ENCODE results near the gene SEC31B.

SEC31B gene

DNA sequence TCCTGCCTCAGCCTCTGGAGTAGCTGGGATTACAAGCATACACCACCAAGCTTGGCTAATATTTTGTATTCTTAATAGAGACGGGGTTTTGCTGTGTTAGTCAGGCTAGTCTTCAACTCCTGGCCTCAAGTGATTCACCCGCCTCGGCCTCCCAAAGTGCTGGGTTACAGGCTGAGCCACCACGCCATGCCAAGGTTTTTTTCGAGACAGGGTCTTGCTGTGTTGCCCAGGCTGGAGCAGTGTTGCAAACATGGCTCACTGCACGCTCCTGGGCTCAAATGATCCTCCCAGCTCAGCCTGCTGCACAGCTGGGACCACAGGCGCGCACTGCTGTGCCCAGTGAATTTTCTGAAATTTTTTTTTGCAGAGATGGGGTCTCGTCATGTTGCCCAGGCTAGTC lies 3.3 kb upstream of the SEC31B start:
- Histone ChIP-seq H4K8ac (ENCODE audit: low read length) (no peak overlapping the region), H2BK120ac (ENCODE audit: low read depth, low read length) (no peak overlapping the region), H3K4me3 (ENCODE audit: insufficient read depth in 1 of 2, low read depth in 1 of 2, low read length in 2 of 2) (no peak overlapping the region), H3K27me3 (ENCODE audit: control insufficient read depth in 1 of 2, insufficient read depth in 1 of 2, low read length in 2 of 2) (peaks cover 0 to 7% of the 10 kb centered on the region in 2 experiments), H2BK15ac (ENCODE audit: low read depth, poor library complexity, severe bottlenecking) (no peak overlapping the region), H2AFZ (ENCODE audit: low read depth, low read length) (no peak overlapping the region), H2BK12ac (ENCODE audit: low read length in 2 of 2) (no peak overlapping the region), H2BK5ac (ENCODE audit: low read depth, low read length, poor library complexity, severe bottlenecking) (no peak overlapping the region), H3K9ac (ENCODE audit: low read length) (no peak overlapping the region), H3K4me1 (ENCODE audit: control insufficient read depth, insufficient read depth, low read depth, low read length) (peaks cover 12% of the 10 kb centered on the region), H2AK5ac (ENCODE audit: low read length, severe bottlenecking) (no peak overlapping the region), H3K27ac (ENCODE audit: low read length, poor library complexity, severe bottlenecking) (no peak overlapping the region), H3K23ac (ENCODE audit: low read length in 2 of 2) (no peak overlapping the region), H3K18ac (ENCODE audit: low read depth in 1 of 2, low read length in 2 of 2) (no peak overlapping the region), H3K4ac (ENCODE audit: low read depth in 1 of 2, low read length in 2 of 2) (no peak overlapping the region), H4K91ac (ENCODE audit: low read length) (no peak overlapping the region), H3K4me2 (ENCODE audit: low read length, poor library complexity, severe bottlenecking) (no peak overlapping the region), H3K36me3 (ENCODE audit: control insufficient read depth in 1 of 2, insufficient read depth in 2 of 2, low read depth in 1 of 2, low read length in 2 of 2) (peaks cover 36 to 50% of the 10 kb centered on the region in 2 experiments), H3K79me1 (replicated peaks; ENCODE audit: low read length, poor library complexity, severe bottlenecking) (peaks cover 16% of the 10 kb centered on the region), H3K9me3 (ENCODE audit: control insufficient read depth, low read length) (no peaks in the 10 kb centered on the region), H3K14ac (ENCODE audit: low read length in 2 of 2) (no peak overlapping the region)
- no peak for DNase-seq
- 96% methylated on average over 9 of the region's 9 CpGs for WGBS

DNA sequence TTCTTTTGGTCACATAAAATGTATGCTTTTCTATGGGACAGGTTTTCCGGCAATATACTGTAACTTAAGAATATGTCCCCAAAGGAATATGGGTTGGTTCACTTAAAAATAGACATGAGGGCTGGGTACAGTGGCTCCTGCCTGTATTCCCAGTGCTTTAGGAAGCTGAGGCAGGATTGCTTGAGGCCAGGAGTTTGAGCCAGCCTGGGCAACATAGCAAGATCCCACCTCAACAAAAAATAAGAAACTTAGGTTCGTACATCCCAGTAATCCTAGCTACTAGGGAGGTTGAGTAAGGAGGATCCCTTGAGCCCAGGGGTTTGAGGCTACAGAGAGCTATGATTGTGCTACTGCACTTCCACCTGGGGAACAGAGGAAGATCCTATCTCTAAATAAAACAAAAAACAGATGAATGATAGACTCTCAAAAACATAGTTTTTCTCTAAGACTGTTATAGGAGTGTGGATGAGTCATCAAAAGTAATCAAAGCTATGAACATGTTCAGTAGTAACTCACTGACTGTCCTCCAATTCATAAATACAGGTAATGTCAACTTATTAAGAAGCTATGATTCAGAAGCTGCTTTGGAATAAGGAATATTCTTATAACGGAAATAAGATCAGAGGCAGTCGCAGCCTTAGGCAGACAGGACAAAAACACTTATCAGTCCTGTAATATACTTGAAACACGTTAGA lies 2.6 kb upstream of the SEC31B start:
- H3K27me3 ChIP-seq (ENCODE audit: control insufficient read depth in 1 of 2, insufficient read depth in 1 of 2, low read length in 2 of 2), result peaks cover 0 to 7% of the 10 kb centered on the region in 2 experiments
- no peak overlapping the region for H3K27ac ChIP-seq (ENCODE audit: low read length, poor library complexity, severe bottlenecking)
- H3K23ac ChIP-seq (ENCODE audit: low read length in 2 of 2), result no peak overlapping the region
- H2BK5ac ChIP-seq (ENCODE audit: low read depth, low read length, poor library complexity, severe bottlenecking), result no peak overlapping the region
- H3K36me3 ChIP-seq (ENCODE audit: control insufficient read depth in 1 of 2, insufficient read depth in 2 of 2, low read depth in 1 of 2, low read length in 2 of 2), result peaks cover 36 to 50% of the 10 kb centered on the region in 2 experiments
- H3K4me2 ChIP-seq (ENCODE audit: low read length, poor library complexity, severe bottlenecking), result no peak overlapping the region
- H3K79me1 ChIP-seq (replicated peaks; ENCODE audit: low read length, poor library complexity, severe bottlenecking), result peaks cover 16% of the 10 kb centered on the region
- no peak overlapping the region for H2AK5ac ChIP-seq (ENCODE audit: low read length, severe bottlenecking)
- no peak overlapping the region for H3K14ac ChIP-seq (ENCODE audit: low read length in 2 of 2)
- 100% methylated on average over 2 of the region's 5 CpGs for WGBS
- H3K18ac ChIP-seq (ENCODE audit: low read depth in 1 of 2, low read length in 2 of 2), result no peak overlapping the region
- H2BK120ac ChIP-seq (ENCODE audit: low read depth, low read length), result no peak overlapping the region
- no peak overlapping the region for H3K9ac ChIP-seq (ENCODE audit: low read length)
- H3K4ac ChIP-seq (ENCODE audit: low read depth in 1 of 2, low read length in 2 of 2), result no peak overlapping the region
- no peak for DNase-seq
- H4K8ac ChIP-seq (ENCODE audit: low read length), result no peak overlapping the region
- H3K4me3 ChIP-seq (ENCODE audit: insufficient read depth in 1 of 2, low read depth in 1 of 2, low read length in 2 of 2), result no peak overlapping the region
- H4K91ac ChIP-seq (ENCODE audit: low read length), result no peak overlapping the region
- H3K9me3 ChIP-seq (ENCODE audit: control insufficient read depth, low read length), result no peaks in the 10 kb centered on the region
- H2AFZ ChIP-seq (ENCODE audit: low read depth, low read length), result no peak overlapping the region
- no peak overlapping the region for H2BK15ac ChIP-seq (ENCODE audit: low read depth, poor library complexity, severe bottlenecking)
- H3K4me1 ChIP-seq (ENCODE audit: control insufficient read depth, insufficient read depth, low read depth, low read length), result peaks cover 12% of the 10 kb centered on the region
- no peak overlapping the region for H2BK12ac ChIP-seq (ENCODE audit: low read length in 2 of 2)

DNA sequence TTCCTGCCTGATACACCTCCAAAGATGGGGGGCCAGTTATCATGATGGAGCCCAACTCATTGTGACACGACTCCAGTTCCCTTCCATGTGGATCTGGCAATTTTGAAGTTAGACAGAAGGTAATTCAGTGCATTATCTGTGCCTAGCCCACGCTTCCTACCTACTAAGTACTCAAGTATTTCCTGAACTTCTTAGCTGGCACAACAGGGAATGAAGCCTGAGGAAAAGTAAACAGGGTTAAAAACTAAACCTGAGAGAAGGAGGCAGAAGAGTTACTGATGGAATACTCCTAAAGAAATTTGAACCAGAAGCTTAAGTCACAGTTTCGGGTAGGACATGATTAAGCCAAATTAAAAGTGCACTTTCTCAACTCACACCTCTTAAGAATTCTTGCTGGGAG lies 1.1 kb upstream of the SEC31B start:
- no peak overlapping the region for H3K4ac ChIP-seq (ENCODE audit: low read depth in 1 of 2, low read length in 2 of 2)
- no peak overlapping the region for H2BK120ac ChIP-seq (ENCODE audit: low read depth, low read length)
- H3K23ac ChIP-seq (ENCODE audit: low read length in 2 of 2), result no peak overlapping the region
- no peak overlapping the region for H2AK5ac ChIP-seq (ENCODE audit: low read length, severe bottlenecking)
- H4K91ac ChIP-seq (ENCODE audit: low read length), result no peak overlapping the region
- no peak overlapping the region for H3K9ac ChIP-seq (ENCODE audit: low read length)
- H2BK5ac ChIP-seq (ENCODE audit: low read depth, low read length, poor library complexity, severe bottlenecking), result no peak overlapping the region
- H2BK15ac ChIP-seq (ENCODE audit: low read depth, poor library complexity, severe bottlenecking), result no peak overlapping the region
- 29% methylated on average over 3 of the region's 3 CpGs for WGBS
- H3K14ac ChIP-seq (ENCODE audit: low read length in 2 of 2), result no peak overlapping the region
- H2AFZ ChIP-seq (ENCODE audit: low read depth, low read length), result no peak overlapping the region
- H3K79me1 ChIP-seq (replicated peaks; ENCODE audit: low read length, poor library complexity, severe bottlenecking), result peaks cover 7% of the 10 kb centered on the region
- H2BK12ac ChIP-seq (ENCODE audit: low read length in 2 of 2), result no peak overlapping the region
- no peak overlapping the region for H3K4me3 ChIP-seq (ENCODE audit: insufficient read depth in 1 of 2, low read depth in 1 of 2, low read length in 2 of 2)
- H3K4me1 ChIP-seq (ENCODE audit: control insufficient read depth, insufficient read depth, low read depth, low read length), result peaks cover 12% of the 10 kb centered on the region
- no peak overlapping the region for H4K8ac ChIP-seq (ENCODE audit: low read length)
- peak; percentile 26 for DNase-seq
- H3K18ac ChIP-seq (ENCODE audit: low read depth in 1 of 2, low read length in 2 of 2), result no peak overlapping the region
- H3K9me3 ChIP-seq (ENCODE audit: control insufficient read depth, low read length), result no peaks in the 10 kb centered on the region
- peaks cover 0 to 7% of the 10 kb centered on the region in 2 experiments for H3K27me3 ChIP-seq (ENCODE audit: control insufficient read depth in 1 of 2, insufficient read depth in 1 of 2, low read length in 2 of 2)
- no peak overlapping the region for H3K4me2 ChIP-seq (ENCODE audit: low read length, poor library complexity, severe bottlenecking)
- H3K36me3 ChIP-seq (ENCODE audit: control insufficient read depth in 1 of 2, insufficient read depth in 2 of 2, low read depth in 1 of 2, low read length in 2 of 2), result peaks cover 25 to 39% of the 10 kb centered on the region in 2 experiments
- no peak overlapping the region for H3K27ac ChIP-seq (ENCODE audit: low read length, poor library complexity, severe bottlenecking)

- Histone ChIP-seq H2BK120ac (ENCODE audit: low read depth, low read length) (no peak overlapping the region), H3K36me3 (ENCODE audit: control insufficient read depth in 1 of 2, insufficient read depth in 2 of 2, low read depth in 1 of 2, low read length in 2 of 2) (peaks cover 10 to 23% of the 10 kb centered on the region in 2 experiments), H3K27me3 (ENCODE audit: control insufficient read depth in 1 of 2, insufficient read depth in 1 of 2, low read length in 2 of 2) (peaks cover 0 to 7% of the 10 kb centered on the region in 2 experiments), H3K4me2 (ENCODE audit: low read length, poor library complexity, severe bottlenecking) (peak overlapping the region; percentile 95), H2BK15ac (ENCODE audit: low read depth, poor library complexity, severe bottlenecking) (no peak overlapping the region), H4K8ac (ENCODE audit: low read length) (no peak overlapping the region), H3K18ac (ENCODE audit: low read depth in 1 of 2, low read length in 2 of 2) (no peak overlapping the region), H3K27ac (ENCODE audit: low read length, poor library complexity, severe bottlenecking) (no peak overlapping the region), H3K4ac (ENCODE audit: low read depth in 1 of 2, low read length in 2 of 2) (no peak overlapping the region), H3K79me1 (replicated peaks; ENCODE audit: low read length, poor library complexity, severe bottlenecking) (peaks cover 2% of the 10 kb centered on the region), H3K9me3 (ENCODE audit: control insufficient read depth, low read length) (no peaks in the 10 kb centered on the region), H3K9ac (ENCODE audit: low read length) (peak overlapping the region; percentile 69), H3K14ac (ENCODE audit: low read length in 2 of 2) (no peak overlapping the region), H2BK5ac (ENCODE audit: low read depth, low read length, poor library complexity, severe bottlenecking) (no peak overlapping the region), H4K91ac (ENCODE audit: low read length) (no peak overlapping the region), H3K23ac (ENCODE audit: low read length in 2 of 2) (no peak overlapping the region), H2AFZ (ENCODE audit: low read depth, low read length) (no peak overlapping the region), H3K4me1 (ENCODE audit: control insufficient read depth, insufficient read depth, low read depth, low read length) (peaks cover 12% of the 10 kb centered on the region), H2BK12ac (ENCODE audit: low read length in 2 of 2) (no peak overlapping the region), H3K4me3 (ENCODE audit: insufficient read depth in 1 of 2, low read depth in 1 of 2, low read length in 2 of 2) (peak overlapping the region in 1 of 2 experiments; percentile 77), H2AK5ac (ENCODE audit: low read length, severe bottlenecking) (no peak overlapping the region)
- DNase-seq, result peak; percentile 78
- 24% methylated on average over 7 of the region's 7 CpGs for WGBS
Observed at GRCh38 chr10:100518761-100519241, 860 bp downstream of the SEC31B start.

Data from mesenchymal stem cell (in vitro differentiated cells and primary cell).